WTC11 (cell line): ENCODE data around the gene IRF2.

Source experiments
- ELF4 ChIP-seq: sonication (generic); formaldehyde crosslinking; IDR thresholded peaks from 2 replicates; pipeline ENCODE4 v1.8.1; 2022; ENCODE audit warnings: low read depth, mild to moderate bottlenecking, moderate library complexity, missing genetic modification reagents
- ETV6 ChIP-seq: sonication (generic); formaldehyde crosslinking; IDR thresholded peaks from 2 replicates; pipeline ENCODE4 v1.8.1; 2022; ENCODE audit warnings: mild to moderate bottlenecking, missing genetic modification reagents
- GABPB1 ChIP-seq: sonication (generic); formaldehyde crosslinking; IDR thresholded peaks from 2 replicates; pipeline ENCODE4 v1.8.1; 2023; ENCODE audit warnings: mild to moderate bottlenecking, missing genetic modification reagents
- NFATC4 ChIP-seq: fragments of 250-450 bp; sonication (Bioruptor Pico); IDR thresholded peaks from 2 replicates; pipeline ENCODE4 v1.9.0; 2021; ENCODE audit warnings: mild to moderate bottlenecking
- SMAD3 ChIP-seq: sonication (generic); formaldehyde crosslinking; IDR thresholded peaks from 2 replicates; pipeline ENCODE4 v1.8.0; 2022; ENCODE audit warnings: missing genetic modification reagents, mild to moderate bottlenecking, borderline replicate concordance
- TF ChIP-seq, protein P1 (sequence below): fragments of 250-450 bp; sonication (Bioruptor Pico); conservative IDR thresholded peaks from 2 replicates; pipeline ENCODE4 v1.9.0; 2021; ENCODE audit warnings: mild to moderate bottlenecking
- TF ChIP-seq, protein P2 (sequence below): fragments of 200-600 bp; IDR thresholded peaks from 2 replicates; pipeline ENCODE4 v1.8.0; 2022; ENCODE audit warnings: antibody characterized with exemption
- TF ChIP-seq, protein P3 (sequence below): sonication (generic); formaldehyde crosslinking; IDR thresholded peaks from 2 replicates; pipeline ENCODE4 v1.8.1; 2022; ENCODE audit warnings: mild to moderate bottlenecking, moderate library complexity, missing genetic modification reagents
- TF ChIP-seq, protein P4 (sequence below): sonication (generic); formaldehyde crosslinking; IDR thresholded peaks from 2 replicates; pipeline ENCODE4 v1.8.0; 2022; ENCODE audit warnings: mild to moderate bottlenecking, missing genetic modification reagents
- TF ChIP-seq, protein P5 (sequence below): sonication (generic); formaldehyde crosslinking; conservative IDR thresholded peaks from 2 replicates; pipeline ENCODE4 v1.8.1; 2022; ENCODE audit warnings: mild to moderate bottlenecking, missing genetic modification reagents

DNA sequence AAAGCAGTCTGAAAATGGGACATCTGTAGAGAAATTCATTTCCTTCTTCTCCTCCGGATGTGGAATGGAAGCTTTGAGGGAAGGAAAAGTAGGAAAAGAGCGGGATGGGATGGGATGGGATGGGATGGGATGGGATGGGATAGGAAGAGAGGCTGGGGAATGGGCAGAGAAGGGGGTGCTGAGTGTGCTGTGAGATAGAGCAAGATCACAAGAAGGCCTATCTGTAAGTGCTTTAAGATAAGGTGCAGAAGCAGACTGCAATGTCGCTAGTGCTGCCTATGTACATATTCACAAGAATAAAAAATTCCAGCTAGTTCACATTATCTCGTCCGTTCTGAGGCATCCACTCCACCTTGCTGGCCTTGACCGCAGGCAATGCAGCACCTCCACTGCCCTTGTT is 86.2 kb downstream of the IRF2 start:
- TF ChIP-seq ETV6 (CRISPR knock-in tag): no peak
- TF ChIP-seq, protein P1, sequence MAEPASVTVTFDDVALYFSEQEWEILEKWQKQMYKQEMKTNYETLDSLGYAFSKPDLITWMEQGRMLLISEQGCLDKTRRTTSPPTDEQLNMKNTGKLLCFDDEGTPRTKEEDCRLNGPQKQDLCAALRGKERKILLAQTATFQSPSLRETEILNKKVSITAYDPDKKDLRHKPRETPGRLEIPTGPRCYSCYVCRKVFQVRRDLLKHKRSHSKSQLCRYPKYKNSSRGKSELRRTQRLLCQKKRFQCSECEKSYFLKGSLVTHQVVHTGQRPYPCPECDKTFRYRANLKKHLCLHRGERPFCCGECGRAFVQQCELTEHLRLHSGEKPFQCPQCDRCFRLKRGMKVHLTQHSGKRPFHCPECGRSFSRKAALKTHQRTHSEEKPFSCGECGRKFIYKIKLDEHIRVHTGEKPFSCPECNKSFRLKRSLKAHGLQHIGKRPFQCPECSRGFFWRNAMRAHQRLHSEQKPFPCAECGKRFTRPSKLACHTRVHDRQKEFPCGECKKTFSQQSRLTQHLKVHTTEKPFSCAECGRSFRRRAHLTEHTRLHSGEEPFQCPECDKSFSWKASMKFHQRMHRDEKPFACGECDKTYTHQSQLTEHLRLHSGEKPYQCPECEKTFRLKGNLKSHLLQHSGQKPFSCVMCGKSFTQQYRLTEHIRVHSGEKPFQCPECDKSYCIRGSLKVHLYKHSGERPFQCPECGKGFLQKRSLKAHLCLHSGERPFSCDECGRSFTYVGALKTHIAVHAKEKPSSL (CRISPR knock-in tag): no peak
- TF ChIP-seq, protein P2, sequence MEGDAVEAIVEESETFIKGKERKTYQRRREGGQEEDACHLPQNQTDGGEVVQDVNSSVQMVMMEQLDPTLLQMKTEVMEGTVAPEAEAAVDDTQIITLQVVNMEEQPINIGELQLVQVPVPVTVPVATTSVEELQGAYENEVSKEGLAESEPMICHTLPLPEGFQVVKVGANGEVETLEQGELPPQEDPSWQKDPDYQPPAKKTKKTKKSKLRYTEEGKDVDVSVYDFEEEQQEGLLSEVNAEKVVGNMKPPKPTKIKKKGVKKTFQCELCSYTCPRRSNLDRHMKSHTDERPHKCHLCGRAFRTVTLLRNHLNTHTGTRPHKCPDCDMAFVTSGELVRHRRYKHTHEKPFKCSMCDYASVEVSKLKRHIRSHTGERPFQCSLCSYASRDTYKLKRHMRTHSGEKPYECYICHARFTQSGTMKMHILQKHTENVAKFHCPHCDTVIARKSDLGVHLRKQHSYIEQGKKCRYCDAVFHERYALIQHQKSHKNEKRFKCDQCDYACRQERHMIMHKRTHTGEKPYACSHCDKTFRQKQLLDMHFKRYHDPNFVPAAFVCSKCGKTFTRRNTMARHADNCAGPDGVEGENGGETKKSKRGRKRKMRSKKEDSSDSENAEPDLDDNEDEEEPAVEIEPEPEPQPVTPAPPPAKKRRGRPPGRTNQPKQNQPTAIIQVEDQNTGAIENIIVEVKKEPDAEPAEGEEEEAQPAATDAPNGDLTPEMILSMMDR: no peak
- no peak for TF ChIP-seq ELF4 (CRISPR knock-in tag)
- TF ChIP-seq, protein P3, sequence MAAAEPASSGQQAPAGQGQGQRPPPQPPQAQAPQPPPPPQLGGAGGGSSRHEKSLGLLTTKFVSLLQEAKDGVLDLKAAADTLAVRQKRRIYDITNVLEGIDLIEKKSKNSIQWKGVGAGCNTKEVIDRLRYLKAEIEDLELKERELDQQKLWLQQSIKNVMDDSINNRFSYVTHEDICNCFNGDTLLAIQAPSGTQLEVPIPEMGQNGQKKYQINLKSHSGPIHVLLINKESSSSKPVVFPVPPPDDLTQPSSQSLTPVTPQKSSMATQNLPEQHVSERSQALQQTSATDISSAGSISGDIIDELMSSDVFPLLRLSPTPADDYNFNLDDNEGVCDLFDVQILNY (CRISPR knock-in tag): no peak
- TF ChIP-seq, protein P4, sequence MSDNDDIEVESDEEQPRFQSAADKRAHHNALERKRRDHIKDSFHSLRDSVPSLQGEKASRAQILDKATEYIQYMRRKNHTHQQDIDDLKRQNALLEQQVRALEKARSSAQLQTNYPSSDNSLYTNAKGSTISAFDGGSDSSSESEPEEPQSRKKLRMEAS (CRISPR knock-in tag): no peak
- no peak for TF ChIP-seq SMAD3 (CRISPR knock-in tag)
- TF ChIP-seq NFATC4 (CRISPR knock-in tag): no peak
- no peak for TF ChIP-seq GABPB1
- TF ChIP-seq, protein P5, sequence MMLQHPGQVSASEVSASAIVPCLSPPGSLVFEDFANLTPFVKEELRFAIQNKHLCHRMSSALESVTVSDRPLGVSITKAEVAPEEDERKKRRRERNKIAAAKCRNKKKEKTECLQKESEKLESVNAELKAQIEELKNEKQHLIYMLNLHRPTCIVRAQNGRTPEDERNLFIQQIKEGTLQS (CRISPR knock-in tag): no peak
